CD4-positive, CD25-positive, alpha-beta regulatory T cell (primary cell): ENCODE data around the gene PHF2. TPM values are rescaled to one million over a fixed set of nuclear protein-coding genes. Genes with fewer than 3 reads are reported as not detected.
A peak's percentile ranks its signal among the peaks of the same experiment; 100 is the strongest.

Source experiments
- ATAC-seq, 2 donors: fragments of 150-1000 bp; cut with Tn5 transposase; one replicate each; pipeline ENCODE4 v1.10.0; 2021; ENCODE audit warnings: low read depth in 2 of 2, moderate number of reproducible peaks in 2 of 2, moderate library complexity in 1 of 2
- DNase-seq, 3 donors: peaks; one replicate each; pipeline versions ENCODE4 v3.0.0 to v3.0.0-alpha.2; 2012 to 2022; ENCODE audit warnings: mixed read lengths in 1 of 3
- H3K27ac ChIP-seq: one replicate; pipeline ENCODE4 v1.7.0; 2013; ENCODE audit warnings: mild to moderate bottlenecking, low read length; ENCODE audit not compliant: insufficient read depth, poor library complexity, severe bottlenecking
- H3K27me3 ChIP-seq: one replicate; pipeline ENCODE4 v1.7.0; 2013; ENCODE audit warnings: low read length; ENCODE audit not compliant: control insufficient read depth, insufficient read depth
- H3K36me3 ChIP-seq: one replicate; pipeline ENCODE4 v1.7.0; 2013; ENCODE audit warnings: mild to moderate bottlenecking, low read length, moderate library complexity; ENCODE audit not compliant: control insufficient read depth, insufficient read depth
- H3K4me1 ChIP-seq: 2 replicates; pipeline ENCODE4 v1.7.0; 2013; ENCODE audit warnings: mild to moderate bottlenecking, low read length; ENCODE audit not compliant: insufficient read depth, control insufficient read depth, poor library complexity, severe bottlenecking
- H3K4me3 ChIP-seq: one replicate; pipeline ENCODE4 v1.7.0; 2013; ENCODE audit warnings: low read depth, mild to moderate bottlenecking, low read length, moderate library complexity
- H3K9me3 ChIP-seq, 2 experiments: 1 replicate in 1 of 2; 2 replicates in 1 of 2; pipeline ENCODE4 v1.7.0; 2013; ENCODE audit warnings: low read length in 2 of 2, mild to moderate bottlenecking in 1 of 2, moderate library complexity in 1 of 2; ENCODE audit not compliant: control insufficient read depth in 2 of 2
- H3K27ac Mint-ChIP-seq, 3 donors: one replicate each; pipeline ENCODE4 v1.8.0; 2020 to 2022; ENCODE audit warnings: mild to moderate bottlenecking in 3 of 3, mixed read lengths in 3 of 3, moderate library complexity in 2 of 3
- H3K27me3 Mint-ChIP-seq: one replicate; pipeline ENCODE4 v1.8.0; 2022; ENCODE audit warnings: mild to moderate bottlenecking, mixed read lengths
- H3K36me3 Mint-ChIP-seq: one replicate; pipeline ENCODE4 v1.8.0; 2020; ENCODE audit warnings: mixed read lengths
- H3K4me1 Mint-ChIP-seq, 4 donors: one replicate each; pipeline ENCODE4 v1.8.0; 2020 to 2022; ENCODE audit warnings: mixed read lengths in 4 of 4, mild to moderate bottlenecking in 1 of 4
- H3K4me3 Mint-ChIP-seq, 4 donors: one replicate each; pipeline ENCODE4 v1.8.0; 2020 to 2022; ENCODE audit warnings: mild to moderate bottlenecking in 4 of 4, mixed read lengths in 4 of 4, moderate library complexity in 3 of 4
- H3K9me3 Mint-ChIP-seq, 7 donors: one replicate each; pipeline ENCODE4 v1.8.0; 2020 to 2022; ENCODE audit warnings: mixed read lengths in 7 of 7, mild to moderate bottlenecking in 3 of 7, moderate library complexity in 2 of 7
- polyA plus RNA-seq, 4 donors: library from polyadenylated mRNA; unstranded; fragments of 300-500 nt; fragmentation: Illumina TruSeq; gene quantifications; one replicate each; pipeline ENCODE4 v1.2.3, GENCODE V29; 2021
- total RNA-seq: library from RNA; stranded (reverse); gene quantifications from one replicate; pipeline ENCODE4 v1.2.3, GENCODE V29; 2022

Gene PHF2
- total and polyA plus RNA-seq, 5 donors from 2014 or later, result 0.37 to 29.4 (median 1.0) TPM

DNA sequence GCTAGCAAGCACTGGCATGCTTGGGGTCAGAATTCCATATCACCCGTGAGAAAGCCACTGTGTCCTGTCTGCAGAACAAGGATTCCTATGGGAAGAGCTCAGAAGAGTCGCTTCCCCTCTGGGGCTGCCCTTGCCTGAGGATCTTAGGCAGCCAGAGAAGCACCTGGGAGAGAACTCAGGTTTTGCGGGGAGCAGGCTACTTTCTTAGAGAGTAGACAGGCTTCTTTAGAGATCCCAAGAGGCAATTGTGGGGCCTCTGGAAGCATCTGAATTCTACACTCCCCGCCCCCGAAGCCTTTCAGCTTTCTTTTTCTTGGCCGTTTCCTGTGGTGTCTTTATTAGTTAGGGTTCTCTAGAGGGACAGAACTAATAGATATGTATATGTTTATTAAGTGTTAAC is 40.9 kb downstream of the PHF2 start:
- Histone ChIP-seq H3K36me3 (no peaks in the 10 kb centered on the region), H3K27ac (no peak overlapping the region), H3K4me1 (peaks cover 13% of the 10 kb centered on the region), H3K4me3 (no peak overlapping the region), H3K27me3 (no peaks in the 10 kb centered on the region), H3K9me3 (no peaks in the 10 kb centered on the region)
- Mint-ChIP-seq H3K36me3 (peaks cover under 1% of the 10 kb centered on the region), H3K9me3 (peaks cover 0 to 2% (median 0%) of the 10 kb centered on the region in 7 donors), H3K4me3 (peak overlapping the region in 1 of 4 donors; percentile 22), H3K4me1 (peaks cover 7 to 41% (median 10%) of the 10 kb centered on the region in 4 donors), H3K27me3 (no peaks in the 10 kb centered on the region), H3K27ac (peak overlapping the region in 1 of 3 donors; percentile 20)
- DNase-seq (no peak), ATAC-seq (no peak)

GRCh38 chr9:93619272-93619775 is 42.9 kb downstream of the PHF2 start:
- no peaks in the 10 kb centered on the region for H3K9me3 Mint-ChIP-seq
- H3K4me1 Mint-ChIP-seq, result peaks cover 0 to 42% (median 11%) of the 10 kb centered on the region in 4 donors
- H3K4me3 ChIP-seq, result no peak overlapping the region
- H3K27me3 ChIP-seq, result no peaks in the 10 kb centered on the region
- no peak for ATAC-seq
- H3K36me3 ChIP-seq, result no peaks in the 10 kb centered on the region
- H3K27ac ChIP-seq, result no peak overlapping the region
- H3K9me3 ChIP-seq, result no peaks in the 10 kb centered on the region
- H3K4me1 ChIP-seq, result peaks cover 5% of the 10 kb centered on the region
- H3K27ac Mint-ChIP-seq, result no peak overlapping the region
- H3K36me3 Mint-ChIP-seq, result no peaks in the 10 kb centered on the region
- H3K4me3 Mint-ChIP-seq, result no peak overlapping the region
- no peak for DNase-seq
- H3K27me3 Mint-ChIP-seq, result no peaks in the 10 kb centered on the region

- Mint-ChIP-seq H3K36me3 (no peaks in the 10 kb centered on the region), H3K4me3 (no peak overlapping the region), H3K27me3 (no peaks in the 10 kb centered on the region), H3K9me3 (no peaks in the 10 kb centered on the region), H3K27ac (no peak overlapping the region), H3K4me1 (peaks cover 0 to 42% (median 11%) of the 10 kb centered on the region in 4 donors)
- no peaks in the 10 kb centered on the region for H3K36me3 ChIP-seq
- no peak for DNase-seq
- no peaks in the 10 kb centered on the region for H3K9me3 ChIP-seq
- no peak overlapping the region for H3K4me3 ChIP-seq
- no peak for ATAC-seq
- H3K27me3 ChIP-seq, result no peaks in the 10 kb centered on the region
- H3K27ac ChIP-seq, result no peak overlapping the region
- H3K4me1 ChIP-seq, result peaks cover 5% of the 10 kb centered on the region
These were observed 43.7 kb downstream of the PHF2 start for GRCh38 chr9:93620041-93620506.

GRCh38 chr9:93620881-93621820 is 44.8 kb downstream of the PHF2 start:
- ATAC-seq (no peak), DNase-seq (no peak)
- H3K4me3 ChIP-seq, result no peak overlapping the region
- no peak overlapping the region for H3K27ac Mint-ChIP-seq
- no peaks in the 10 kb centered on the region for H3K27me3 ChIP-seq
- no peaks in the 10 kb centered on the region for H3K36me3 ChIP-seq
- H3K36me3 Mint-ChIP-seq, result peaks cover 2% of the 10 kb centered on the region
- H3K4me3 Mint-ChIP-seq, result no peak overlapping the region
- H3K27ac ChIP-seq, result no peak overlapping the region
- no peaks in the 10 kb centered on the region for H3K9me3 ChIP-seq
- H3K4me1 Mint-ChIP-seq, result peaks cover 0 to 41% (median 10%) of the 10 kb centered on the region in 4 donors
- no peaks in the 10 kb centered on the region for H3K27me3 Mint-ChIP-seq
- H3K4me1 ChIP-seq, result peaks cover 5% of the 10 kb centered on the region
- H3K9me3 Mint-ChIP-seq, result peaks cover 0 to under 1% (median 0%) of the 10 kb centered on the region in 7 donors

- no peaks in the 10 kb centered on the region for H3K27me3 Mint-ChIP-seq
- no peak overlapping the region for H3K4me3 ChIP-seq
- H3K27ac ChIP-seq, result no peak overlapping the region
- H3K27ac Mint-ChIP-seq, result peak overlapping the region in 1 of 3 donors; percentile 70
- no peaks in the 10 kb centered on the region for H3K27me3 ChIP-seq
- ATAC-seq (no peak), DNase-seq (no peak)
- H3K36me3 Mint-ChIP-seq, result peaks cover 6% of the 10 kb centered on the region
- peaks cover 0 to 43% (median 10%) of the 10 kb centered on the region in 4 donors for H3K4me1 Mint-ChIP-seq
- H3K4me3 Mint-ChIP-seq, result no peak overlapping the region
- peaks cover 5% of the 10 kb centered on the region for H3K4me1 ChIP-seq
- peaks cover 0 to 5% of the 10 kb centered on the region in 2 experiments for H3K9me3 ChIP-seq
- H3K9me3 Mint-ChIP-seq, result peaks cover 0 to 3% (median 0%) of the 10 kb centered on the region in 7 donors
- no peaks in the 10 kb centered on the region for H3K36me3 ChIP-seq
These were observed 45.5 kb downstream of the PHF2 start for GRCh38 chr9:93621922-93622321.

GRCh38 chr9:93622691-93623090 is 46.3 kb downstream of the PHF2 start:
- H3K27me3 Mint-ChIP-seq, result no peaks in the 10 kb centered on the region
- Histone ChIP-seq H3K27me3 (no peaks in the 10 kb centered on the region), H3K4me3 (no peak overlapping the region), H3K9me3 (peaks cover 5 to 10% of the 10 kb centered on the region in 2 experiments), H3K4me1 (no peaks in the 10 kb centered on the region), H3K27ac (no peak overlapping the region), H3K36me3 (no peaks in the 10 kb centered on the region)
- no peak overlapping the region for H3K4me3 Mint-ChIP-seq
- ATAC-seq (no peak), DNase-seq (no peak)
- peaks cover 0 to 6% (median 3%) of the 10 kb centered on the region in 7 donors for H3K9me3 Mint-ChIP-seq
- peak overlapping the region in 2 of 3 donors; percentile 17 to 70 for H3K27ac Mint-ChIP-seq
- peaks cover 0 to 37% (median 9%) of the 10 kb centered on the region in 4 donors for H3K4me1 Mint-ChIP-seq
- H3K36me3 Mint-ChIP-seq, result peaks cover 10% of the 10 kb centered on the region

DNA sequence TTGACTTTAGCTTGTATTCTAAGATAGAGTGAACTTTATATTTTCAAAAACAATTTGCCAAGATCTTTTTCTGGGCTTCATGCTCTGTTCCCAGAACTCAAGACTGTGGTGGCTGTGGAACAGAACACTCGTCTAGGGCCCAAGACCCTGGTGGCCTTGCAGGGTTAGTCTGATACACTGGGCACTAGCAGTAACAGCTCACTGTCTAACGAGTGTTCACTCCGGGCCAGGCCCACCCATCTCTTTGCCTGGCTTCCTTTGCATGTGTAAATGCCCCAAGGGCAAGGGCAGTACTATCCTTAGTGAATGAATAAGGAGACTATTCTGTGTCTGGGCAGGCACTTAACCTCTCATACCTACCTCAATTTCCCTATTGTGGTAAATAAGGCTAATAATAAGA is 47.4 kb downstream of the PHF2 start:
- no peaks in the 10 kb centered on the region for H3K27me3 ChIP-seq
- H3K9me3 ChIP-seq, result peaks cover 11 to 17% of the 10 kb centered on the region in 2 experiments
- Mint-ChIP-seq H3K4me3 (no peak overlapping the region), H3K4me1 (peaks cover 0 to 33% (median 8%) of the 10 kb centered on the region in 4 donors), H3K36me3 (peaks cover 20% of the 10 kb centered on the region), H3K9me3 (peaks cover 0 to 13% (median 5%) of the 10 kb centered on the region in 7 donors), H3K27me3 (no peaks in the 10 kb centered on the region), H3K27ac (peak overlapping the region in 2 of 3 donors; percentile 17 to 44)
- DNase-seq (no peak), ATAC-seq (no peak)
- no peak overlapping the region for H3K4me3 ChIP-seq
- no peak overlapping the region for H3K27ac ChIP-seq
- no peaks in the 10 kb centered on the region for H3K4me1 ChIP-seq
- H3K36me3 ChIP-seq, result no peaks in the 10 kb centered on the region
